HCT116 (cell line): ENCODE data around the gene C5orf24. TPM values are rescaled to one million over a fixed set of nuclear protein-coding genes. Genes with fewer than 3 reads are reported as not detected.
A peak's percentile ranks its signal among the peaks of the same experiment; 100 is the strongest.

Experiments
- ATAC-seq: fragments of 200-7000 bp; cut with Tn5 transposase; 2 replicates; pipeline ENCODE4 v1.9.1; 2020; ENCODE audit warnings: mild to moderate bottlenecking, moderate library complexity
- Bru-seq: library from RNA; stranded (reverse); fragments of 400-500 nt; gene quantifications from one replicate; lab custom pipeline; 2021; lab: Mats Ljungman, UMichigan
- BruChase-seq, 2 experiments: library from RNA; stranded (reverse); fragments of 400-500 nt; gene quantifications; one replicate each; lab custom pipeline; 2021; lab: Mats Ljungman, UMichigan
- BruUV-seq: library from RNA; stranded (reverse); fragments of 400-500 nt; replicated peaks from 2 replicates; lab custom pipeline; 2021; lab: Mats Ljungman, UMichigan
- CTCF ChIA-PET: fragments of 300-600 bp; sonication (Branson Sonifier 250); formaldehyde crosslinking; loops from one replicate; lab custom pipeline; 2021; ENCODE audit warnings: antibody characterized with exemption; lab: Charles Lee
- POLR2A ChIA-PET: fragments of 300-600, 350-600 bp; sonication (Branson Sonifier 250); formaldehyde crosslinking; loops from one replicate; lab custom pipeline; 2021; ENCODE audit warnings: antibody characterized with exemption; lab: Charles Lee
- RAD21 ChIA-PET, 2 experiments: fragments of 300-600 bp; sonication (Branson Sonifier 250); formaldehyde crosslinking; loops; one replicate each; lab custom pipeline; 2023; ENCODE audit warnings: low total read pairs in 2 of 2; ENCODE audit not compliant: uncharacterized antibody in 2 of 2, unreplicated experiment in 2 of 2, low non-redundant PET in 1 of 2; lab: Charles Lee
- DNase-seq: peaks from one replicate; pipeline ENCODE4 v3.0.0-alpha.2; 2010; ENCODE audit warnings: low read depth, low spot score
- H2AFZ ChIP-seq: fragments of 200-600 bp; shearing (Covaris generic), sonication (generic); 2 replicates; pipeline ENCODE4 v1.6.1; 2017; ENCODE audit warnings: low read depth, mixed run types, mixed read lengths, antibody characterized with exemption, low read length; ENCODE audit not compliant: poor library complexity, severe bottlenecking
- H3K27ac ChIP-seq: 2 replicates; pipeline ENCODE4 v1.5.1; 2012; ENCODE audit warnings: low read depth, low read length
- H3K27me3 ChIP-seq: fragments of 200-600 bp; sonication (generic); 2 replicates; pipeline ENCODE4 v1.6.1; 2016; ENCODE audit warnings: mixed run types, low read length, mixed read lengths; ENCODE audit not compliant: insufficient read depth
- H3K36me3 ChIP-seq, 2 experiments: fragments of 200-500 bp in 1 of 2; fragments of 200-600 bp in 1 of 2; sonication (Bioruptor generic) in 1 of 2; sonication (generic) in 1 of 2; 2 replicates each; pipeline versions ENCODE4 v1.5.1 to v1.6.1; 2014 to 2016; ENCODE audit warnings: low read length in 2 of 2, inconsistent platforms in 1 of 2, mixed read lengths in 1 of 2, mixed run types in 1 of 2; ENCODE audit not compliant: insufficient read depth in 2 of 2, control insufficient read depth in 1 of 2
- H3K4me1 ChIP-seq, 2 experiments: fragments of 200-600 bp in 1 of 2; sonication (generic) in 1 of 2; 2 replicates each; pipeline versions ENCODE4 v1.5.1 to v1.6.1; 2012 to 2017; ENCODE audit warnings: low read length in 2 of 2, inconsistent platforms in 1 of 2, mild to moderate bottlenecking in 1 of 2, mixed read lengths in 1 of 2, mixed run types in 1 of 2, moderate library complexity in 1 of 2; ENCODE audit not compliant: insufficient read depth in 2 of 2, control insufficient read depth in 1 of 2
- H3K4me2 ChIP-seq: fragments of 200-600 bp; sonication (generic); 2 replicates; pipeline ENCODE4 v1.6.1; 2017; ENCODE audit warnings: mixed run types, low read length, mixed read lengths
- H3K4me3 ChIP-seq, 2 experiments: fragments of 200-600 bp in 1 of 2; sonication (generic) in 1 of 2; replicated peaks in 1 of 2; 2 replicates each; pipeline ENCODE4 v1.5.1; 2011 to 2016; ENCODE audit warnings: low read length in 2 of 2, control low read depth in 1 of 2, low read depth in 1 of 2, mild to moderate bottlenecking in 1 of 2, mixed read lengths in 1 of 2, mixed run types in 1 of 2
- H3K79me2 ChIP-seq: fragments of 200-600 bp; sonication (generic); 2 replicates; pipeline ENCODE4 v1.6.1; 2017; ENCODE audit warnings: mild to moderate bottlenecking, mixed run types, low read length, moderate library complexity, mixed read lengths; ENCODE audit not compliant: insufficient read depth
- H3K9ac ChIP-seq: fragments of 200-600 bp; sonication (generic); 2 replicates; pipeline ENCODE4 v1.6.1; 2016; ENCODE audit warnings: low read length, mixed read lengths
- H3K9me2 ChIP-seq: fragments of 200-600 bp; sonication (generic), shearing (Covaris generic); 2 replicates; pipeline ENCODE4 v1.6.1; 2017; ENCODE audit warnings: mixed run types, mild to moderate bottlenecking, moderate library complexity; ENCODE audit not compliant: insufficient read depth
- H3K9me3 ChIP-seq, 2 experiments: fragments of 200-500 bp in 1 of 2; fragments of 200-600 bp in 1 of 2; sonication (Bioruptor generic) in 1 of 2; sonication (generic) in 1 of 2; 2 replicates each; pipeline ENCODE4 v1.6.1; 2014 to 2017; ENCODE audit warnings: low read length in 2 of 2, mixed read lengths in 2 of 2, inconsistent platforms in 1 of 2, low read depth in 1 of 2, mild to moderate bottlenecking in 1 of 2, mixed run types in 1 of 2, moderate library complexity in 1 of 2; ENCODE audit not compliant: control insufficient read depth in 1 of 2, insufficient read depth in 1 of 2
- H4K20me1 ChIP-seq: fragments of 200-600 bp; sonication (generic), shearing (Covaris generic); 2 replicates; pipeline ENCODE4 v1.6.1; 2017; ENCODE audit warnings: mixed run types, mild to moderate bottlenecking, moderate library complexity; ENCODE audit not compliant: insufficient read depth
- CBX3 ChIP-seq: IDR thresholded peaks from 2 replicates; pipeline ENCODE4 v1.6.1; 2012; ENCODE audit warnings: low read depth
- CEBPB ChIP-seq: IDR thresholded peaks from 2 replicates; pipeline ENCODE4 v1.6.1; 2012; ENCODE audit warnings: low read depth
- EZH2 ChIP-seq: fragments of 200-600 bp; sonication (generic); IDR thresholded peaks from 2 replicates; pipeline ENCODE4 v1.6.1; 2017; ENCODE audit warnings: antibody characterized with exemption, mixed run types
- EZH2phosphoT487 ChIP-seq: fragments of 200-600 bp; IDR thresholded peaks from 2 replicates; pipeline ENCODE4 v1.6.1; 2018; ENCODE audit warnings: antibody characterized with exemption, borderline replicate concordance
- FOSL1 ChIP-seq: IDR thresholded peaks from 2 replicates; pipeline ENCODE4 v1.6.1; 2012; ENCODE audit warnings: low read depth
- JUND ChIP-seq: IDR thresholded peaks from 2 replicates; pipeline ENCODE4 v1.6.1; 2012
- POLR2A ChIP-seq: IDR thresholded peaks from 2 replicates; pipeline ENCODE4 v1.7.0; 2011; ENCODE audit warnings: borderline replicate concordance; ENCODE audit not compliant: insufficient read depth, insufficient read length; ENCODE audit errors: extremely low read depth
- POLR2AphosphoS5 ChIP-seq: IDR thresholded peaks from 2 replicates; pipeline ENCODE4 v1.6.1; 2011; ENCODE audit warnings: mild to moderate bottlenecking, low read depth, low read length, moderate library complexity
- RAD21 ChIP-seq: IDR thresholded peaks from 2 replicates; pipeline ENCODE4 v1.6.1; 2012; ENCODE audit warnings: low read depth, mild to moderate bottlenecking
- SP1 ChIP-seq: IDR thresholded peaks from 2 replicates; pipeline ENCODE4 v1.6.1; 2012; ENCODE audit warnings: low read depth
- SRF ChIP-seq: IDR thresholded peaks from 2 replicates; pipeline ENCODE4 v1.6.1; 2012; ENCODE audit warnings: low read depth
- ZBTB33 ChIP-seq: IDR thresholded peaks from 2 replicates; pipeline ENCODE4 v1.6.1; 2011; ENCODE audit warnings: mild to moderate bottlenecking, low read length, moderate library complexity; ENCODE audit not compliant: insufficient replicate concordance; ENCODE audit errors: extremely low read depth
- ZFX ChIP-seq: fragments of 450-650 bp; IDR thresholded peaks from 2 replicates; pipeline ENCODE4 v1.6.1; 2017
- ZNF274 ChIP-seq: fragments of 200-500 bp; sonication (Bioruptor generic); IDR thresholded peaks from 2 replicates; pipeline ENCODE4 v1.6.1; 2014; ENCODE audit warnings: mild to moderate bottlenecking, low read depth, low read length, inconsistent platforms
- intact Hi-C: fragments of 100-400 bp; cut with micrococcal nuclease; formaldehyde crosslinking; loops from 2 replicates; pipeline ENCODE4 v1.10.0; 2022
- long read RNA-seq: library from polyadenylated mRNA; unstranded; transcript quantifications from one replicate; pipeline ENCODE4 v2.0.0, GENCODE V29; 2021; ENCODE audit not compliant: unreplicated experiment
- polyA plus RNA-seq: library from polyadenylated mRNA; unstranded; fragments of >200 nt; gene quantifications from 2 replicates; pipeline ENCODE4 v1.2.1, GENCODE V29; 2012; ENCODE audit warnings: missing spikeins
- total RNA-seq: library from RNA; stranded (reverse); gene quantifications from one replicate; pipeline ENCODE4 v1.2.1, GENCODE V29; 2021; ENCODE audit not compliant: unreplicated experiment
- TF ChIP-seq, protein P1 (sequence below): IDR thresholded peaks from 2 replicates; pipeline ENCODE4 v1.6.1; 2012; ENCODE audit warnings: low read depth
- TF ChIP-seq, protein P2 (sequence below): IDR thresholded peaks from 2 replicates; pipeline ENCODE4 v1.6.1; 2012
- TF ChIP-seq, protein P3 (sequence below), 3 experiments: fragments of 200-600 bp in 1 of 3; sonication (generic) in 1 of 3; IDR thresholded peaks in 2 of 3; conservative IDR thresholded peaks in 1 of 3; 2 replicates each; pipeline ENCODE4 v1.5.1; 2012 to 2017; ENCODE audit warnings: low read depth in 2 of 3, low read length in 2 of 3, antibody characterized with exemption in 1 of 3, borderline replicate concordance in 1 of 3, control low read depth in 1 of 3, mild to moderate bottlenecking in 1 of 3, mixed read lengths in 1 of 3, mixed run types in 1 of 3, moderate library complexity in 1 of 3; ENCODE audit not compliant: insufficient read depth in 1 of 3

C5orf24 gene
- total RNA-seq: 46.9 TPM
- 15.8 and 24.7 TPM in 2 replicates for polyA plus RNA-seq
- percentile 94 among the genes with signal in this experiment for Bru-seq, nascent RNA
- BruChase-seq, experiment 1, labeled RNA remaining after a 6-hour chase: percentile 99 among the genes with signal in this experiment
- BruChase-seq, experiment 2, labeled RNA remaining after a 2-hour chase: percentile 98 among the genes with signal in this experiment
- long read RNA-seq, full-length matches to known transcripts: 60 of 71 reads
- long read RNA-seq, partial matches to known transcripts: 10 of 71 reads
- long read RNA-seq, other reads (novel, unspliced or antisense): 1 of 71 reads

DNA sequence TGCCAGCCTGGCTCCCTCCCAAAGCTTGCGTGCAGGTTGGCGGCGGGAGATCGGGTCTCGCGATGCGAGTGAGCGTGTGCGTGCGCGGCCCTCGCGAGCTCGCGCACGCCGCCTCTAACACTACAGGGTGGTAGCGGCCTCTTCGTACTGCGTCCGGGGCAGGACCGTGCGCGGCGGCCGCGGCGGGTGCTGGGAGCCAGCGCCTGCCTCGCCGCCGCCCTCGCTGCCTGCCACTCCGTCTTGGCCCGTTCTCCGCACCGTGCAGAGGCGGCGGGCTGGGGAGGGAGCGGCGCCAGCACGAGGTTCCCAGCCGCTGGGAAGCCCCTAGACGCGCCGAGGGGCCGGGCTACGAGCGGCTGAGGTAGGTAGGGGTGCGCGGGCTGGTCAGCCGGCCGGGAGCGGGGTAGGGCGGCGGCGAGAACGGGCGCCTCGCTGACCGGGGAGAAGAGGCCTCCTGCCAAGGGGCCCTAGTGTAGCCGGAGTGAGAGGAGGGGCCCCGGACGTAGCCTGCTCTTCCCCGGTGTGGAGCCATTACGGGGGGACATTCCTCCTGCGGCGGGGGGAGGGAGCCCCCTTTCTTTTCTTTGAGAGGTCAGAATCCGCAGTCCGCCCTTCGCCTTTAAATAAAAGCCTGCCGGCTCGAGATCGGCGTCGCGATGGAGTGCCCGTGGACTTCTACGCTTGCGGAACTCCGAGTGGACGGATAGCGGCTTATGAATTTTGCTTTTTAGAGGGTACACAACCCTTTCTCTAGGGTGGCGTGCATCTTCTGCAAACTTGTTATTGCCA is at the start of gene C5orf24:
Gene C5orf24 (plus strand): TSS at position 117 of the 789 bp plus-strand sequence. CDS start 8,933 bp downstream, outside the sequence.
- peak; percentile 89 for ATAC-seq
- POLR2A ChIA-PET: interaction anchor here (0.5 to 1.1 kb wide), 12 partner anchors 8 to 519 kb away, joined by 3 to 10 read pairs (median 4); partner anchors contain the start of genes CAMLG and PCBD2
- Histone ChIP-seq H3K9me2 (no peaks in the 10 kb centered on the region), H3K79me2 (peaks cover 46% of the 10 kb centered on the region), H3K4me1 (peaks cover 37 to 56% of the 10 kb centered on the region in 2 experiments), H3K27ac (peak within 1 kb of the TSS; percentile 93), H3K9ac (peak within 1 kb of the TSS; percentile 98), H3K27me3 (no peaks in the 10 kb centered on the region), H3K4me2 (peak within 1 kb of the TSS; percentile 74), H2AFZ (no peak within 1 kb of the TSS), H3K36me3 (no peaks in the 10 kb centered on the region), H3K9me3 (no peaks in the 10 kb centered on the region), H3K4me3 (peak within 1 kb of the TSS; percentile 76 to 96), H4K20me1 (peaks cover 1% of the 10 kb centered on the region; the same call in 1 of the 2 replicates)
- CTCF ChIA-PET: interaction anchor here (1.1 kb wide), 1 partner anchor 59 kb away, joined by 7 read pairs; the partner anchor contains the start of gene PCBD2
- RAD21 ChIA-PET: no interaction called here
- intact Hi-C loops: no loop called here
- DNase-seq: peak; percentile 89
- no TSS peak for BruUV-seq
- TF ChIP-seq ZNF274 (no peak), POLR2A (peak; percentile 96), SRF (no peak), JUND (no peak), POLR2AphosphoS5 (peak; percentile 99), CBX3 (no peak; the same call in 1 of the 2 replicates), EZH2 (no peak), CEBPB (no peak), EZH2phosphoT487 (no peak), ZBTB33 (peak; percentile 98), ZFX (peak; percentile 94; the same call in 1 of the 2 replicates), FOSL1 (no peak), SP1 (peak; percentile 45), RAD21 (no peak)
- TF ChIP-seq, protein P1, sequence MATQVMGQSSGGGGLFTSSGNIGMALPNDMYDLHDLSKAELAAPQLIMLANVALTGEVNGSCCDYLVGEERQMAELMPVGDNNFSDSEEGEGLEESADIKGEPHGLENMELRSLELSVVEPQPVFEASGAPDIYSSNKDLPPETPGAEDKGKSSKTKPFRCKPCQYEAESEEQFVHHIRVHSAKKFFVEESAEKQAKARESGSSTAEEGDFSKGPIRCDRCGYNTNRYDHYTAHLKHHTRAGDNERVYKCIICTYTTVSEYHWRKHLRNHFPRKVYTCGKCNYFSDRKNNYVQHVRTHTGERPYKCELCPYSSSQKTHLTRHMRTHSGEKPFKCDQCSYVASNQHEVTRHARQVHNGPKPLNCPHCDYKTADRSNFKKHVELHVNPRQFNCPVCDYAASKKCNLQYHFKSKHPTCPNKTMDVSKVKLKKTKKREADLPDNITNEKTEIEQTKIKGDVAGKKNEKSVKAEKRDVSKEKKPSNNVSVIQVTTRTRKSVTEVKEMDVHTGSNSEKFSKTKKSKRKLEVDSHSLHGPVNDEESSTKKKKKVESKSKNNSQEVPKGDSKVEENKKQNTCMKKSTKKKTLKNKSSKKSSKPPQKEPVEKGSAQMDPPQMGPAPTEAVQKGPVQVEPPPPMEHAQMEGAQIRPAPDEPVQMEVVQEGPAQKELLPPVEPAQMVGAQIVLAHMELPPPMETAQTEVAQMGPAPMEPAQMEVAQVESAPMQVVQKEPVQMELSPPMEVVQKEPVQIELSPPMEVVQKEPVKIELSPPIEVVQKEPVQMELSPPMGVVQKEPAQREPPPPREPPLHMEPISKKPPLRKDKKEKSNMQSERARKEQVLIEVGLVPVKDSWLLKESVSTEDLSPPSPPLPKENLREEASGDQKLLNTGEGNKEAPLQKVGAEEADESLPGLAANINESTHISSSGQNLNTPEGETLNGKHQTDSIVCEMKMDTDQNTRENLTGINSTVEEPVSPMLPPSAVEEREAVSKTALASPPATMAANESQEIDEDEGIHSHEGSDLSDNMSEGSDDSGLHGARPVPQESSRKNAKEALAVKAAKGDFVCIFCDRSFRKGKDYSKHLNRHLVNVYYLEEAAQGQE: no peak
- TF ChIP-seq, protein P2, sequence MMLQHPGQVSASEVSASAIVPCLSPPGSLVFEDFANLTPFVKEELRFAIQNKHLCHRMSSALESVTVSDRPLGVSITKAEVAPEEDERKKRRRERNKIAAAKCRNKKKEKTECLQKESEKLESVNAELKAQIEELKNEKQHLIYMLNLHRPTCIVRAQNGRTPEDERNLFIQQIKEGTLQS: no peak
- TF ChIP-seq, protein P3, sequence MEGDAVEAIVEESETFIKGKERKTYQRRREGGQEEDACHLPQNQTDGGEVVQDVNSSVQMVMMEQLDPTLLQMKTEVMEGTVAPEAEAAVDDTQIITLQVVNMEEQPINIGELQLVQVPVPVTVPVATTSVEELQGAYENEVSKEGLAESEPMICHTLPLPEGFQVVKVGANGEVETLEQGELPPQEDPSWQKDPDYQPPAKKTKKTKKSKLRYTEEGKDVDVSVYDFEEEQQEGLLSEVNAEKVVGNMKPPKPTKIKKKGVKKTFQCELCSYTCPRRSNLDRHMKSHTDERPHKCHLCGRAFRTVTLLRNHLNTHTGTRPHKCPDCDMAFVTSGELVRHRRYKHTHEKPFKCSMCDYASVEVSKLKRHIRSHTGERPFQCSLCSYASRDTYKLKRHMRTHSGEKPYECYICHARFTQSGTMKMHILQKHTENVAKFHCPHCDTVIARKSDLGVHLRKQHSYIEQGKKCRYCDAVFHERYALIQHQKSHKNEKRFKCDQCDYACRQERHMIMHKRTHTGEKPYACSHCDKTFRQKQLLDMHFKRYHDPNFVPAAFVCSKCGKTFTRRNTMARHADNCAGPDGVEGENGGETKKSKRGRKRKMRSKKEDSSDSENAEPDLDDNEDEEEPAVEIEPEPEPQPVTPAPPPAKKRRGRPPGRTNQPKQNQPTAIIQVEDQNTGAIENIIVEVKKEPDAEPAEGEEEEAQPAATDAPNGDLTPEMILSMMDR (IDR thresholded peaks at IDR 0.05 in 2 of 3, conservative IDR thresholded peaks at IDR 0.05 in 1 of 3; ENCODE audit: borderline replicate concordance in 1 of 3, insufficient read depth in 1 of 3, low read depth in 2 of 3, low read length in 2 of 3): no peak
